H9 (cell line): ENCODE results near the gene TBL2. TPM values are rescaled to one million over a fixed set of nuclear protein-coding genes. Genes with fewer than 3 reads are reported as not detected.
A peak's percentile ranks its signal among the peaks of the same experiment; 100 is the strongest.

ENCODE experiments used
- DNase-seq: peaks from one replicate; pipeline ENCODE4 v3.0.0-alpha.2; 2017
- H2AFZ ChIP-seq: one replicate; pipeline ENCODE4 v1.6.1; 2013; ENCODE audit warnings: mild to moderate bottlenecking, low read length, control low read depth, moderate library complexity
- H2AK5ac ChIP-seq: 2 replicates; pipeline ENCODE4 v1.6.1; 2013; ENCODE audit warnings: low read length, control low read depth, mixed read lengths; ENCODE audit not compliant: insufficient read length
- H2BK120ac ChIP-seq: one replicate; pipeline ENCODE4 v1.6.1; 2013; ENCODE audit warnings: low read depth, mild to moderate bottlenecking, low read length, control low read depth, inconsistent platforms; ENCODE audit not compliant: poor library complexity, severe bottlenecking
- H2BK12ac ChIP-seq: 2 replicates; pipeline ENCODE4 v1.6.1; 2013; ENCODE audit warnings: low read length, control low read depth, mixed read lengths, low read depth; ENCODE audit not compliant: insufficient read length
- H2BK15ac ChIP-seq: 2 replicates; pipeline ENCODE4 v1.6.1; 2013; ENCODE audit warnings: low read depth, low read length, control low read depth
- H2BK20ac ChIP-seq: one replicate; pipeline ENCODE4 v1.6.1; 2013; ENCODE audit warnings: low read depth, mild to moderate bottlenecking, low read length, control low read depth, inconsistent platforms; ENCODE audit not compliant: poor library complexity, severe bottlenecking
- H2BK5ac ChIP-seq: 2 replicates; pipeline ENCODE4 v1.6.1; 2013; ENCODE audit warnings: low read length, control low read depth, mixed read lengths; ENCODE audit not compliant: insufficient read length
- H3K14ac ChIP-seq: 2 replicates; pipeline ENCODE4 v1.6.1; 2013; ENCODE audit warnings: low read length, control low read depth; ENCODE audit not compliant: insufficient read depth
- H3K18ac ChIP-seq: 2 replicates; pipeline ENCODE4 v1.6.1; 2013; ENCODE audit warnings: low read depth, mild to moderate bottlenecking, mixed read lengths, low read length, control low read depth; ENCODE audit not compliant: insufficient read length
- H3K23ac ChIP-seq: 2 replicates; pipeline ENCODE4 v1.6.1; 2013; ENCODE audit warnings: low read length, control low read depth, mixed read lengths, low read depth; ENCODE audit not compliant: insufficient read length
- H3K23me2 ChIP-seq: 2 replicates; pipeline ENCODE4 v1.6.1; 2013; ENCODE audit warnings: low read depth, mild to moderate bottlenecking, mixed read lengths, low read length, control low read depth; ENCODE audit not compliant: insufficient read length, poor library complexity, severe bottlenecking
- H3K27ac ChIP-seq: 2 replicates; pipeline ENCODE4 v1.5.1; 2013; ENCODE audit warnings: low read length, control low read depth, mixed read lengths, low read depth; ENCODE audit not compliant: insufficient read length
- H3K27me3 ChIP-seq: 2 replicates; pipeline ENCODE4 v1.6.1; 2013; ENCODE audit warnings: low read length, control low read depth, inconsistent platforms; ENCODE audit not compliant: insufficient read depth
- H3K4ac ChIP-seq: 2 replicates; pipeline ENCODE4 v1.6.1; 2013; ENCODE audit warnings: low read depth, mild to moderate bottlenecking, control low read depth, inconsistent platforms, low read length, moderate library complexity
- H3K4me1 ChIP-seq: 2 replicates; pipeline ENCODE4 v1.6.1; 2013; ENCODE audit warnings: low read length, control low read depth, inconsistent platforms; ENCODE audit not compliant: insufficient read depth
- H3K4me2 ChIP-seq: 2 replicates; pipeline ENCODE4 v1.6.1; 2013; ENCODE audit warnings: low read length, control low read depth, mixed read lengths; ENCODE audit not compliant: insufficient read length, insufficient read depth
- H3K56ac ChIP-seq: 2 replicates; pipeline ENCODE4 v1.6.1; 2013; ENCODE audit warnings: low read depth, mild to moderate bottlenecking, mixed read lengths, low read length, control low read depth; ENCODE audit not compliant: insufficient read length
- H3K79me1 ChIP-seq: 2 replicates; pipeline ENCODE4 v1.6.1; 2013; ENCODE audit warnings: low read depth, mild to moderate bottlenecking, moderate library complexity, low read length, control low read depth, inconsistent platforms; ENCODE audit not compliant: insufficient read depth, poor library complexity, severe bottlenecking
- H3K79me2 ChIP-seq: 2 replicates; pipeline ENCODE4 v1.6.1; 2013; ENCODE audit warnings: low read length, control low read depth, inconsistent platforms; ENCODE audit not compliant: insufficient read depth
- H3K9ac ChIP-seq: 2 replicates; pipeline ENCODE4 v1.6.1; 2013; ENCODE audit warnings: low read length, control low read depth, mixed read lengths; ENCODE audit not compliant: insufficient read length; ENCODE audit errors: extremely low read depth
- H3K9me3 ChIP-seq: one replicate; pipeline ENCODE4 v1.6.1; 2013; ENCODE audit warnings: low read depth, low read length, inconsistent platforms; ENCODE audit not compliant: control insufficient read depth
- H3T11ph ChIP-seq: one replicate; pipeline ENCODE4 v1.6.1; 2013; ENCODE audit warnings: mild to moderate bottlenecking, low read length, control low read depth, inconsistent platforms
- H4K20me1 ChIP-seq: one replicate; pipeline ENCODE4 v1.6.1; 2013; ENCODE audit not compliant: control insufficient read depth, insufficient read length, insufficient read depth
- H4K5ac ChIP-seq: 2 replicates; pipeline ENCODE4 v1.6.1; 2013; ENCODE audit warnings: low read depth, mild to moderate bottlenecking, mixed read lengths, low read length, control low read depth; ENCODE audit not compliant: insufficient read length
- H4K8ac ChIP-seq: replicated peaks from 2 replicates; pipeline ENCODE4 v1.6.1; 2013; ENCODE audit warnings: low read length, control low read depth, mixed read lengths, low read depth; ENCODE audit not compliant: insufficient read length
- H4K91ac ChIP-seq: 2 replicates; pipeline ENCODE4 v1.6.1; 2013; ENCODE audit warnings: low read depth, mild to moderate bottlenecking, moderate library complexity, mixed read lengths, low read length, control low read depth; ENCODE audit not compliant: insufficient read length
- H3K27ac Mint-ChIP-seq, 3 experiments: 2 replicates in 2 of 3; 3 replicates in 1 of 3; pipeline ENCODE4 v1.8.0; 2020 to 2021; ENCODE audit warnings: mixed read lengths in 3 of 3, mild to moderate bottlenecking in 1 of 3, moderate library complexity in 1 of 3
- H3K27me3 Mint-ChIP-seq: 2 replicates; pipeline ENCODE4 v1.8.0; 2021; ENCODE audit warnings: low read depth, mild to moderate bottlenecking, moderate library complexity, mixed read lengths
- H3K36me3 Mint-ChIP-seq, 3 experiments: 2 replicates in 2 of 3; 3 replicates in 1 of 3; pipeline ENCODE4 v1.8.0; 2020 to 2021; ENCODE audit warnings: low read depth in 3 of 3, mixed read lengths in 3 of 3; ENCODE audit not compliant: insufficient read depth in 1 of 3
- H3K4me1 Mint-ChIP-seq, 2 experiments: 2 replicates each; pipeline ENCODE4 v1.8.0; 2020; ENCODE audit warnings: mixed read lengths in 2 of 2
- H3K4me3 Mint-ChIP-seq, 2 experiments: 2 replicates in 1 of 2; 3 replicates in 1 of 2; pipeline ENCODE4 v1.8.0; 2020 to 2021; ENCODE audit warnings: mild to moderate bottlenecking in 2 of 2, mixed read lengths in 2 of 2, moderate library complexity in 1 of 2
- H3K9me3 Mint-ChIP-seq, 2 experiments: 2 replicates in 1 of 2; 3 replicates in 1 of 2; pipeline ENCODE4 v1.8.0; 2020; ENCODE audit warnings: mild to moderate bottlenecking in 2 of 2, mixed read lengths in 2 of 2, moderate library complexity in 1 of 2
- WGBS: extraction: QIAGEN DNeasy Blood & Tissue Kit; methylation state at CpG from one replicate; pipeline ENCODE4 v1.1.7; 2013; ENCODE audit warnings: missing lambda C conversion rate, low lambda C conversion rate, mixed read lengths; ENCODE audit not compliant: insufficient read length; ENCODE audit errors: extremely low coverage; 5-methylcytosine and 5-hydroxymethylcytosine counted together
- total RNA-seq: library from RNA; stranded (reverse); gene quantifications from 2 replicates; pipeline ENCODE4 v1.2.1, GENCODE V29; 2021
- TF ChIP-seq, protein P1 (sequence below): fragments of 200-600 bp; sonication (generic); conservative IDR thresholded peaks from 3 replicates; pipeline ENCODE4 v1.8.0; 2021; ENCODE audit warnings: antibody characterized with exemption, mild to moderate bottlenecking

TBL2 gene
- total RNA-seq, 1 experiment from 2014 or later, result 26.7 TPM

DNA sequence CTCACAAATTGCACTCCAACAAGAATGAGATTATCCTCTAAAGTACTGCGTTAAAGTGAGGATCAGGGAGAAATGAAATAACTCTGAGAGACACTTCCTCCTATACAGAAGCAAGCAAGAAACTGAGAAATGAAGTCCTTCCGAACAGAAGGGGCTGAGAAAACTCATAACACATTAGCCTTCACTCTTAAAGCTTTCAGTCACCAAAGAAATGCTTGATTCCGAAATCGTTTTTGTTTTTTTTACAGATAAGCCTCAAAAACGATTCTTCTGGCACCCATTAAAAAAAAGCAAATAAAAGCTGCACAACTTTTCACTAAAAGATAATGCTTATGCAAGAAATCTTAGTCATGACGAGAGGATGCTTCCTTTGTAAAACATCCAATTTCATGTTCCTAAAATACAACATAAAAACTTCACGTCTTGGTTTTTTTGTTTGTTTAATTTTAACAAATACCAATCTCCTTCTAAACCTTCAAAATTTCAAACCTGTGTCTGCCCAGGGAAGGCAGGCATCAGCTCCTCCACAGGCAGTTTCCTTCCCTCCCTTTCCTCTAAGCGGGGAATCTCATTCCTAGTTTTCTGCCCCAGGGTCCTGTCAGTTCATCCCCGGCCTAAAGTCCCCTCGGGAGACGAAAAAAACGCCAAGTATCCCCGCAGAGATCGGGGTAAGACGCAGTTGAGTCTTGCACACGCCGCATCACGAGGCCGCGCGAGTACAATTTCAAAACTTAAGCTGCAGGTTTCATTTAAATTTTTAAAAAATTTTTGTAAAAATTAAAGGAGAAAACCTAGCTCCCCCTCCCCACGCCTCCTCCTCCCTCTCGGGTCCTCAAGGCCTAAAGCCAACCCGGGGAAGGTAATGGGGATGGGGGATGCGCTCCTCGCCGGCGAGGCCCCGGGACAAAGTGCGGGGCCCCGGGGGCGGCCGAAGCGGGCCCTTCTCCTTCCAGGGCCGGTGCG lies 57.4 kb downstream of the TBL2 start:
- no peaks in the 10 kb centered on the region for H3K4me1 ChIP-seq
- H3K79me2 ChIP-seq, result peaks cover 42% of the 10 kb centered on the region
- Mint-ChIP-seq H3K4me1 (peaks cover 27 to 31% of the 10 kb centered on the region in 2 experiments), H3K4me3 (peak overlapping the region; percentile 91), H3K27ac (peak overlapping the region; percentile 70 to 96 (median 89)), H3K9me3 (no peaks in the 10 kb centered on the region; a peak in 1 of 5 replicates), H3K27me3 (no peaks in the 10 kb centered on the region), H3K36me3 (peaks cover 26 to 45% (median 41%) of the 10 kb centered on the region in 3 experiments)
- H2AK5ac ChIP-seq, result no peak overlapping the region
- H4K91ac ChIP-seq, result no peak overlapping the region
- no peak overlapping the region for H2BK120ac ChIP-seq
- H3K79me1 ChIP-seq, result peaks cover 5% of the 10 kb centered on the region
- no CpG with 5 or more reads among the region's 36 CpGs for WGBS
- no peak overlapping the region for H2BK5ac ChIP-seq
- H4K5ac ChIP-seq, result no peak overlapping the region
- H3T11ph ChIP-seq, result no peak overlapping the region
- H4K20me1 ChIP-seq, result no peaks in the 10 kb centered on the region
- no peak overlapping the region for H3K27ac ChIP-seq
- no peak for DNase-seq
- H3K4me2 ChIP-seq, result peak overlapping the region; percentile 94
- no peak overlapping the region for H2BK20ac ChIP-seq
- no peak overlapping the region for H2AFZ ChIP-seq
- H3K4ac ChIP-seq, result no peak overlapping the region
- TF ChIP-seq, protein P1, sequence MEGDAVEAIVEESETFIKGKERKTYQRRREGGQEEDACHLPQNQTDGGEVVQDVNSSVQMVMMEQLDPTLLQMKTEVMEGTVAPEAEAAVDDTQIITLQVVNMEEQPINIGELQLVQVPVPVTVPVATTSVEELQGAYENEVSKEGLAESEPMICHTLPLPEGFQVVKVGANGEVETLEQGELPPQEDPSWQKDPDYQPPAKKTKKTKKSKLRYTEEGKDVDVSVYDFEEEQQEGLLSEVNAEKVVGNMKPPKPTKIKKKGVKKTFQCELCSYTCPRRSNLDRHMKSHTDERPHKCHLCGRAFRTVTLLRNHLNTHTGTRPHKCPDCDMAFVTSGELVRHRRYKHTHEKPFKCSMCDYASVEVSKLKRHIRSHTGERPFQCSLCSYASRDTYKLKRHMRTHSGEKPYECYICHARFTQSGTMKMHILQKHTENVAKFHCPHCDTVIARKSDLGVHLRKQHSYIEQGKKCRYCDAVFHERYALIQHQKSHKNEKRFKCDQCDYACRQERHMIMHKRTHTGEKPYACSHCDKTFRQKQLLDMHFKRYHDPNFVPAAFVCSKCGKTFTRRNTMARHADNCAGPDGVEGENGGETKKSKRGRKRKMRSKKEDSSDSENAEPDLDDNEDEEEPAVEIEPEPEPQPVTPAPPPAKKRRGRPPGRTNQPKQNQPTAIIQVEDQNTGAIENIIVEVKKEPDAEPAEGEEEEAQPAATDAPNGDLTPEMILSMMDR, result no peak
- no peaks in the 10 kb centered on the region for H3K9me3 ChIP-seq
- H3K23ac ChIP-seq, result no peak overlapping the region
- peak overlapping the region; percentile 75 for H3K14ac ChIP-seq
- no peak overlapping the region for H2BK15ac ChIP-seq
- H4K8ac ChIP-seq, result no peak overlapping the region
- H2BK12ac ChIP-seq, result no peak overlapping the region
- H3K9ac ChIP-seq, result peak overlapping the region; percentile 94
- H3K56ac ChIP-seq, result no peak overlapping the region
- H3K18ac ChIP-seq, result peak overlapping the region; percentile 4
- peaks cover 12% of the 10 kb centered on the region for H3K23me2 ChIP-seq
- H3K27me3 ChIP-seq, result no peaks in the 10 kb centered on the region
